DMS153 (cell line): ENCODE results near the gene ZC3HAV1.
A peak's percentile ranks its signal among the peaks of the same experiment; 100 is the strongest.
"Not testable (repeated sequence)": the region's sequence is repeated elsewhere in the genome, so short reads cannot be mapped to it uniquely, and the experiment has no call there.

Source experiments
- DNase-seq: peaks from one replicate; lab custom pipeline; 2025; lab: John Stamatoyannopoulos, UW

ZC3HAV1 gene

DNA sequence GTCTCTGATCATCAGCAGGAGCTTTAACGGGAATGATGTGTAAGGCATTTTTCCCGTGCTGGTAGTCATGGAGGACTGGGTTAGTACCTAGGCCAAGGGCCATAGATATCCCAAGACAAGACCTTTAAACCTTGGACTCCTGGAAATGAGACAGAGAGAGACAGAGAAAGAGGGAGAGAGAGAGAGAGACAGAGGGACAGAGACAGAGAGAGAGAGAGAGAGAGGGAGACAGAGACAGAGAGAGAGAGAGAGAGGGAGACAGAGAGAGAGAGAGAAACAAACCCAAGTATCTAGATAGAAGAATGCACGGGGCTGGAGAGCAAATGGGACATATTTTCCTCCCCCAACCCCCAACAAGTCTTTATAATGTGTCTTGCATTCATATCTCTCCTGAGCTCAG, 22.3 kb downstream of the ZC3HAV1 start:
- no peak for DNase-seq

GRCh38 chr7:139086454-139086853, 23.1 kb downstream of the ZC3HAV1 start:
- no peak for DNase-seq

DNA sequence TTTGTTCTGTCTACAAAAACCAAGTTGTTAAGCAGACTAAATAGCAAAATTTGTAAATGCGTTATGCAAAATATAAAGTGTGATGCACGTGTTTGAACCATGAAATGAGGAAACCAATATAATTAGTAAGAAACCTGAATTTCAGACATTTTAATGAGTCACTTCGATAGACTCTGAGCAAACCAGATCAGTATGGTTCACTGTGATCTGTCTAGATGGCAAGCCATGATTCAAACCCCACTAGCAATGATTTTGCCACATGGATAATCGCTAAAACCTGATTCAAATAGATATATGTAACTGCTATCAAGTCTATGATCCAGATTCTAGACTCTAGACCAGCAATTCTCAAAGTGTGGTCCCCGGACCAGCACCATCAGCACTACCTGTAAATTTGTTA, 24.8 kb downstream of the ZC3HAV1 start:
- DNase-seq, result no peak

DNA sequence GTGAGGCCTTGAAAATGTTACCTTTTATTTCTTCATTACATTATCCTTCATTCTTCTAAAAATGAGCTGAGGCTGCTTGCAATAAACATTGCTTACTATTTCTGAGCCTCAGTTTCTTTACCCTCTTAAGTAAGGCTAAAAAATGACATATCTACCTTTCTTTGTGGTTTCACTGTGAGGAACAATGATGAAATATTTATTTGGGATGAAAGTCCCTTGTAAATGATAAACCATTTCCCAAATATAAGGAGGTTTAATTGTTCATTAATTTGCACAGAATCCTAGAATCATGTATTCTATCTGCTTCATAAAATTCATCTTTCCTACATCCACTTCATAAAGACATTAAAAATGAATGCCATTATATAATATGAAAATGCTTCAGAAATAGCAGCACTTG, 27.9 kb downstream of the ZC3HAV1 start:
- DNase-seq, result no peak

- no peak for DNase-seq
Observed at GRCh38 chr7:139080905-139081304, 28.6 kb downstream of the ZC3HAV1 start.

DNA sequence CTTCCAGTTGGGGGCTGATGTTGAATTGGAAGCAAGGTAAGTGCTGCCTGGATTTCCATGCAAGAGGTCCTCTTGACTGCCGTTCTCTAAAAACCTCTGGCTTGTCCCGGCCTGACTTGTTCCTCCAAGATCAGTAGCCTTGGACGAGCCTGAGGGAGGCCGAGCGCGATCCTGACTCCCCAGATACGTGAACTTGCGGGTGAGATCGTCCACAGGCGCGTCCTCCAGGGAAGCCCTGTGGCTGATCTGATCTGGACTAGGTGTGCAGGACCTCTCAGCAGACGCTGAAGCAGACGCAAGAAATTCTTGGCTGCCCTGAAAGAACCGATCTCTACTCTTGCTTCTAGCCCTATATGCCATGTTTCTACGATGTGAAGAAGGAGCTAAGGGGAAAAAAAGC, 29.7 kb downstream of the ZC3HAV1 start:
- no peak for DNase-seq

- no peak for DNase-seq
Observed at GRCh38 chr7:139078911-139079310, 30.6 kb downstream of the ZC3HAV1 start.

- DNase-seq, result no peak
Observed at GRCh38 chr7:139078399-139078798, 31.1 kb downstream of the ZC3HAV1 start.

- DNase-seq, result not testable (repeated sequence)
Observed at GRCh38 chr7:139077706-139078105, 31.8 kb downstream of the ZC3HAV1 start.

DNA sequence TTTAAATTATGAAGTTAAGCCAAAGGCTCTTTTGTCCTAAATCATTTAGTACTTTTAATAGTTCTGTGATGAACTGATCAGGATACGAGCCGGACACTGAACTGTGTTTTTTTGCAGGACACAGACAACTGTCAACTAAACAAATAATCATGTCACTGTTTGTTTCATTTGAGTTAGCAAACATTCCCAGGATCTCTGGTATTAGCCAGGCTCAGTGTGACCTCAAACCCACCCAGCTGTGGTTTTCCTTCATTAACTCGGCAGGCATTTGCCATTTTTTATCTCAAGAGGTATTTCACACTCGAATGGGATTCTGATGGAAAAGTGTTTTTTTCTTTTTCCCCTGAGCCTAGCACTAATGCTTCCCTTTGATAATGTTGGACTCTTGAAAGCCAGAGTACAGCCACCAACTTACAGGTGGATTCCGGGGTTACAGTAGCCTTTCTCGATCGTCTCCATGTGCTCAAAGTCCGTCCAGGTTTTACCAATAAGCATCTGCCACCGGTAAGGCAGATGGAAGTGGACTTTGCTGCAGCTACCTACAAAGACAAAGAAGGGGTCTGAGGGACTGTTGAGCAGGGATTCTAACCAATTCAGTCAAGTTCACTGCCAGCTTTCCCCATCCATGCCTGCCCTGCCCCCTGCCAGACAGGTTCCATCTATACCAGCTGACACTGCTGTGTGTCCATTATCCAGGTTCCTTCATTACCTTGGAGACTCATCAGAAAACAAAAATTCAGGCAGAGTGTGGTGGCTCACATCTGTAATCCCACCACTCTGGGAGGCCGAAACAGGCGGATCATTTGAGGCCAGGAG, 33.4 kb downstream of the ZC3HAV1 start:
- DNase-seq, result no peak

GRCh38 chr7:139075031-139075652, 34.4 kb downstream of the ZC3HAV1 start:
- peak; percentile 44 for DNase-seq

- DNase-seq, result no peak
Observed at GRCh38 chr7:139072796-139073195, 36.7 kb downstream of the ZC3HAV1 start.

- no peak for DNase-seq
Observed at GRCh38 chr7:139071680-139072079, 37.8 kb downstream of the ZC3HAV1 start.

DNA sequence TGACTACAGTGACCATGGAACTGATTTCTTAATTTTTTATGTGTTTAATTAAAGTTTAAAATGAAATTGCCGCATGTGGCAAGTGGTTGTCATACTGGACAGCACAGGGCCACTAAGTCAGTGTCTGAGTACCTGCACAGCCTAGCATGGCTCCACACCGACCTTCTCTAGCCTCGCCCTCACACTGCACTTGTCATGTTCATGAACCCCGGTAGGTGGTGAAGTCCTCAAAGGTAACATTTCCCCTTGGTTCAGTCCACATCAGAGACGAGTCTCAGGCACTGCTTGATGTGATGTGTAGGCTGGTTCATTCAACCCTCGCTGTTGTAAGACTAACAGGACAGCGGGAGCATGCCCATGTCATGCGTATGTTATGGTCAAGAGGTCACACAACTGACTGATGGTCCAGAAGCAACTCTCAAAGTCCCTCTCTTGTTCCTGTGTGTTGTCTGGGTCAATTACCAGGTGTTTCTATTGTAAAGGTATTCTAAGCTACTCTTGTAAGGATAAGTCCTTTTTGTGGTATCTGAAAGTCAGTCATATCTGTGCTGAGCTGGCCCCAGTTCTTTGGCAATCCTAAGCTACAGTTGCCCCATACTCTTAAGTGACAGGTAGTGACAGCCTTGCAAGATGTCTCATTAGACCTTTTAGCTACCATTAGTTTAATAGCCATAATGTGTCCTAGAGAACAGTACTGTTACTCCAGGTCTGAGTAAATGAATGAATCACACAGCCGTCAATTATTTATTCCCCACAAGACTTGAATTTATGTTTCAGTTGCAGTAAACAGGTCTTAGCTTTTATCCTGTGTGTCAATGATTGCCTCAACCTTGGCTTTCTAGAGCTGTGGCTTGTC, 40.7 kb downstream of the ZC3HAV1 start:
- no peak for DNase-seq

GRCh38 chr7:139066315-139066714, 43.2 kb downstream of the ZC3HAV1 start:
- no peak for DNase-seq

DNA sequence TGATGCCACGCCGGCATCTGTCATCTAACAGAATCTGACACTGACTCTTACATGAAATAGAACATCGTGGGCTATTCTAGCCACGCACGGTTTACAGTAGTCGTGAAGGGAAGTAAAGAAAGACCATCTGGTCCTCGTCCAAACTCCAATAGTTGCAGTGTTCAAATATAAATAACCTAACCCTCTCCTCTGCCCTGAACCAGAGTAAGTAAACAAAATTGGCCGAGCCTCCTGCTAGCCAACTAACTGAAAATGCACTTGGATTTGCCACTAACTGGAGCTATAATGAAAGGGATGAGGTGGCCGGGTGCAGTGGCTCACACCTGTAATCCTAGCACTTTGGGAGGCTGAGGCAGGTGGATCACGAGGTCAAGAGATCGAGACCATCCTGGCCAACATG, 44.2 kb downstream of the ZC3HAV1 start:
- DNase-seq, result no peak

DNA sequence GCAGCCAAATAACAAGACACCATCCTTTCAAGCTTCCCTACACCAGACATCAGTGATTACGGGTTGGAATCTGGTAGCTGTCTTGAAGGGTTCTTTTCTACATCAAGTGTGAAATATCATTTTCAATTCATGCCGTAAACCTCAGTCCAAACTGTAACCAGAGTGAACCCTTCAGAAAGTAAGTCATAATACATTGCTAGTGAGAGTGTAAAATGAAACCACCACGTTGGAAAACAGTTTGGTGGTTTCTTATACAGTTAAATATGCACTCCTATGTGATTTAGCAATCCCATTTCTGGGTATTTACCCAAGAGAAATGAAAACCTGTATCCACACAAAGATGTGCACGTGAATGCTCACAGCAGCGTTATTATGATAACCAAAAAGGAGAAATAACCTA, 48.1 kb downstream of the ZC3HAV1 start:
- DNase-seq, result no peak

GRCh38 chr7:139060695-139061237, 48.8 kb downstream of the ZC3HAV1 start:
- DNase-seq, result no peak

DNA sequence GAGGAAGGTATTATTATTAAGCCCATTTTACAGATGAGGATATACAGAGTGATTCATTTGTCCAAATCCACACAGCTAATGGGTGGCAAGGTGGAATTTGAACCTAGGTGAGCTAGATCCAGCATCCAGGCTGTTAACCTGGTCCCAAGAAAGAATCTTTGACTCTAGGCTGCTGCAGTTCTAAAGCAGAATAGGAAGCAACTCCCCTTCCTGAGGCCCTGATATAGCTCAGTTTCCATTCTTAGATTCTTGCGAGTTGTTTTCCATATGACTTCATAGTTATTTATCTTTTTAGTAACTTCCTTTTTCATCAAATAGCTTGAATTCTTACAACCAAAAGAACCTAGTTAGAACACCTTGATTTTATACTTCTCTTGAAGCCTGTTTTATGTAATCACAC, 49.6 kb downstream of the ZC3HAV1 start:
- no peak for DNase-seq

GRCh38 chr7:139058943-139059342, 50.6 kb downstream of the ZC3HAV1 start:
- no peak for DNase-seq

GRCh38 chr7:139055674-139056073, 53.8 kb downstream of the ZC3HAV1 start:
- DNase-seq, result no peak

DNA sequence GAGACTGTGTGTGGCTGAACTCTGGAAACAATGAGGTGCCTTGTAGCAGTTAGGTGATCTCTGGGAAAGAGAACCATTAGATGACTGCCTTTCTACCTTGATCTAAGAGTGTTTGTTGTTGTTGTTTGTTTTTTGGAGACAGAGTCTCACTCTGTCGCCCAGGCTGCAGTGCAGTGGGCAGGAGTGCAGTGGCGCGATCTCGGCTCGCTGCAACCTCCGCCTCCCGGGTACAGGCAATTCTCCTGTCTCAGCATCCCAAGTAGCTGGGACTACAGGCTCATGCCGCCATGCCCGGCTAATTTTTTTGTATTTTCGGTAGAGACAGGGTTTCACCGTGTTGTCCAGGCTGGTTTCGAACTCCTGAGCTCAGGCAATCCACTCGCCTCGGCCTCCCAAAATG, 54.9 kb downstream of the ZC3HAV1 start:
- not testable (repeated sequence) for DNase-seq
